GM18870 (cell line): ENCODE results near the gene MS4A5.

Source experiments
- ATAC-seq: cut with Tn5 transposase; IDR thresholded peaks from one replicate; pipeline ENCODE4 v1.9.1; 2021; ENCODE audit warnings: moderate library complexity; ENCODE audit not compliant: unreplicated experiment

The MS4A5 gene

GRCh38 chr11:60477035-60477445 is 47.7 kb downstream of the MS4A5 start:
- no peak for ATAC-seq

- no peak for ATAC-seq
Observed at GRCh38 chr11:60482361-60482760, 53.0 kb downstream of the MS4A5 start.

- peak; percentile 94 for ATAC-seq
Observed at GRCh38 chr11:60485987-60486386, 56.6 kb downstream of the MS4A5 start.

GRCh38 chr11:60492488-60493009 is 63.2 kb downstream of the MS4A5 start, which contains the start of gene MS4A12:
Gene MS4A12 (plus strand): TSS chr11:60492778. CDS start chr11:60497319, 4,541 bp downstream.
- no peak for ATAC-seq

- no peak for ATAC-seq
Observed at GRCh38 chr11:60493454-60493853, 64.1 kb downstream of the MS4A5 start.
